Head of caudate nucleus (tissue), 42 donors: ENCODE measurements around the gene KLHL35.

Experiments
- DNase-seq, 42 donors: peaks; one replicate each; pipeline versions ENCODE4 v3.0.0 to v3.0.0-alpha.2; 2020 to 2021; ENCODE audit warnings: mixed read lengths in 7 of 42
- intact Hi-C: fragments of 100-400 bp; cut with DNase I; formaldehyde crosslinking; loops from one replicate; pipeline ENCODE4 v1.15.0; 2022

KLHL35 gene, protein sequence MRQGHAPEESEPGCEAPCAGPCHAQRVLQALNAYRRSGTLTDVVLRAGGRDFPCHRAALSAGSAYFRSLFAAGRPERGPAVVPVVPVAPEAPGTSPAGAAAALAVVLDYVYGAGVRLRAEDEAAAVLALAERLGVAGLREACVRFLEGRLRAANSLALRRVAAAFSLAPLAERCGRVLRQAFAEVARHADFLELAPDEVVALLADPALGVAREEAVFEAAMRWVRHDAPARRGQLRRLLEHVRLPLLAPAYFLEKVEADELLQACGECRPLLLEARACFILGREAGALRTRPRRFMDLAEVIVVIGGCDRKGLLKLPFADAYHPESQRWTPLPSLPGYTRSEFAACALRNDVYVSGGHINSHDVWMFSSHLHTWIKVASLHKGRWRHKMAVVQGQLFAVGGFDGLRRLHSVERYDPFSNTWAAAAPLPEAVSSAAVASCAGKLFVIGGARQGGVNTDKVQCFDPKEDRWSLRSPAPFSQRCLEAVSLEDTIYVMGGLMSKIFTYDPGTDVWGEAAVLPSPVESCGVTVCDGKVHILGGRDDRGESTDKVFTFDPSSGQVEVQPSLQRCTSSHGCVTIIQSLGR

DNA sequence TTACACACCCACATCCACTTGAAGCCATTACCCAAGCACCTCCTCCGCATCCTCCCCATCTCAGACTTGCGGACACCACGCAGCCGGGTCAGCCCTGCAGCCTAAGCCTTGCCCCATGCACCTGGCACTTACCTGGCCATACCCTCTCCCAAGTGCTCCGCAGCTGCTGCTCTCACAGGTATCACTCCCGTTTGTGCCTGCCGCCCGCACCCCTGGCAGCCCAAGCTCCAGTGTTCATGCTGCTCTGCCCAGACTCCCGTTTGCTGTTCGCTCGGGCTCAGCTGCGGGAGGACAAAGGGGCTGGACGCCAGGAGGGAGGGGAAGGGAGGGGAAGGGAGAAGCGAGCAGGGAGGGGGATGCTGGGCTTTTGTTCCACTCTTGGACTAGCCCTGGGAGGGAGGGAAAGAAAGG is at the start of gene KLHL35:
Gene KLHL35 (minus strand): TSS at position 293 of the 411 bp plus-strand sequence. CDS start 2,574 bp downstream, outside the sequence.
- DNase-seq = peak in 40 of 42 donors; percentile 32 to 83 (median 60)

DNA sequence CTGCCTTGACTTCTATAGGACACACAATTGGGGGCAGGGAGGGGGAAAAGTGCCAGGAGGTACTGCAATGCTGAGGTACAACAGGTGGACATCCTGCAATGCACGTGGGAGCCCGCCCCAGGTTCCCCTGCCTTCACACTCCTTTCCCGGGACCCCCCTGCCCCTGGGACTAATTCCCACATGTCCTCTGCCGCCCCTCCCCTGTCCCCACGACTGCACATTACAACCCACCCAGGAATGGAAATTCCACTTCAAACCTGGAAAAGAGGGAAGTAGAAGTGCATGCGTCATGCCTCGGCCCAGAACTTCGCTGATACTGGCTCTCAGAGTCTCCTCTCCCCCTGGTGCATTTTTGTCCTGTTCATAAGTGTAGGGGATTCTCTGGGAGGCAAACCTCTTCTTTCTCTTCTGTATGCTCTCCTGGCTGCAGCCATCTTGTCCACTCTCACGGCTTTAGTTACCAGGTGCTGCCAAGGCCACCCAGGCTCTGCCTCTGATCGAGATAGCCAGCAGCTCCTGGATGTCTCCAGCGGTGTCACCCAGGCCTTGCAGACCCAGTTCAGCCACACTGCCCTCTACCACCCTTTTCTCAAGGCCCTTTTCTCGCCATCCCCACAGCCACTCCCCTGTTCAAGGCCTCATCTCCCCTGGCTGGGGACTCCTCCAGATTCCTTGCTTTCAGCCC is 49.1 kb upstream of the KLHL35 start:
- intact Hi-C loops = no loop called here
- no peak for DNase-seq

More for the DNA sequence above, at the start of gene KLHL35:
- intact Hi-C loops = no loop called here

DNA sequence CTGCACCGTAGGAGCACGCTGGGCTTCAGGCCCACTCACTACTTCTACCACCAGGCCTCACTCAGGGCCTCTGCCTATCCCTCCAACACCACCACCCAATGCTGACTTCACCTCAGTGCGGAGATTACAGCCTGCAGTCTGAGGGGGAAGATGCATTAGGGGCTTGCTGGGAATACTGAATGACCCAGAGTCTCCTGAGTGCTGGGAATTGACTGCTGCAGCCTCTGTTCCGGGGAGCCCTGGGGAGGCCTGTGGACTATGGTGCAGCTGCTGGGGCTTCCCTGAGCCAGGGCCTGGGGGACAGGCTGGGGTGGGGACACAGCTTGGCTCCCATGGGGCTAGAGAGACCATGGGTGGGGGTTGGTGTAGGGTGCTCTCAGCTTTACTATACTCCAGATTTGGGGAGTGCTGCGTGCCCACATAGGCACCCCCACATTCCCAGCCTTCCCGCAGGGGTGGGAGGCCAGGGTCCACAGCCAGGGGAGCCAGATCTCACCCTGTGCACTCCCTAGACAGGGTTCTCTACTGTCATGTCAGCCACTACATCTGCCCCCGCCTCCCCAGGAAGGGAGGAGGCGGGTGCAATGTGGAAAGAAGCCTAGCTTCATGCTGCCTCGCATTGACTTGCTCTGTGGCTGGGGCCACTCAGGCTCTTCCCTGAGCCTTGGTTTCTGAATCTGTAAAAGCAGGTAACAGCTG is 48.4 kb upstream of the KLHL35 start:
- peak in 27 of 42 donors; percentile 17 to 74 (median 39) for DNase-seq
- intact Hi-C loops = no loop called here

DNA sequence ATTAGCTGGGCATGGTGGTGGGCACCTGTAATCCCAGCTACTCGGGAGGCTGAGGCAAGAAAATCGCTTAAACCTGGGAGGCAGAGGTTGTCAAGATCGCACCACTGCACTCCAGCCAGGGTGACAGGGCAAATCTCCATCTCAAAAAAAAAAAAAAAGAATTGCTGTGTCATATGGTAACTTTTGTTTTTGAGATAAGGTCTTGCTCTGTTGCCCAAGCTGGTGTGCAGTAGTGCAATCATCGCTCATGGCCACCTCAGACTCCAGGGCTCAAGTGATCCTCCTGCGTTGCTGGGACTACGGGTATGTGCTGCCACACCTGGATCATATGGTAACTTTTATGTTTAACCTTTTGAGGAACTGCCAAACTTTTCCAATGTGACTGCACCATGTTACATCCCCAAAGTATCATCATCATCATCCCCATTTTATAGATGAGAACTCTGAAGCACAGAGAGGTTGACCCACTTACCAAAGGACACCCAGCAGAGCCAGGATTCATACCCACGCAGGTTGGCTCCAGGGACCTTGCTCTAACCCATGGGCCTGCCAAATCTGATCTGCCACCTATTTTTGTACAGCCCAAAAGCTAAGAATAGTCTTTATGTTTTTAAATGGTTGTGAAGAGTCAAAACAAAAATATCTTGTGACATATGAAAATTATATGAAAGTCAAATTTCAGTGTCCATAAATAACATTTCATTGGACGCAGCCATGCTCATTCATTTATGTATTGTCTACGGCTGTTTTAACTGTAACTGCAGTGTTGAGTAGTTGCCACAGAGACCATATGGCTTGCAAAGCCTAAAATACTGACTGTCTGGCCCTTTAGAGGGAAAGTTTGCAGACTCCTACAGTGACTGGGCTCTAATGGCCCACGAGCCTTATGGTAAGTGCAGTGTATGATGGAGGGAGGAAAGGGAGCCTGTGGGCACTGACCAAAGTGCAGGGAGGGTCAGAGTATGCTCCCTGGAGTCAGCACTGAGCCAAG is 47.5 kb upstream of the KLHL35 start:
- DNase-seq = no peak
- intact Hi-C loops = no loop called here

DNA sequence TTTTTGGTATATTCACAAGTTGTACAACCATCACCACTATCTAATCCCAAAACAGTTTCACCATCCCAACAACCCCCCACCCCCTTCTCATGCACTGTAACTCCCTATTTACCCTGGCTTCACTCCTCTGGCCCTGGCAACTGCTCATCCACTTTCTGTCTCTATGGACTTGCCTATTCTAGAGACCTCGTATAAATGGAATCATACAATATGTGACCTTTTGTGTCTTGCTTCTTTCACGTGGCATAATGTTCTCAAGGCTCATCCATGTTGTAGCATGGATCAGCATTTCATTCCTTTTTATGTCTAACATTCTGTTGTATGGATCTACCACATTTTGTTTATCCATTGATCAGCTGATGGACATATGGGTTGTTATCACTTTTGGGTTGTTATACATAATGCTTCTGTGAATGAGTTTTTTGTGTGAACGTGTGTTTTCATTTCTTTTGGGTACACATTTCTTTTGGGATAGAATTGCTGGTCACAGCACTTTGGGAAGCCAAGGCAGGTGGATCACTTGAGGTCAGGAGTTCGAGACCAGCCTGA is 46.7 kb upstream of the KLHL35 start:
- no peak for DNase-seq
- intact Hi-C loops = no loop called here

DNA sequence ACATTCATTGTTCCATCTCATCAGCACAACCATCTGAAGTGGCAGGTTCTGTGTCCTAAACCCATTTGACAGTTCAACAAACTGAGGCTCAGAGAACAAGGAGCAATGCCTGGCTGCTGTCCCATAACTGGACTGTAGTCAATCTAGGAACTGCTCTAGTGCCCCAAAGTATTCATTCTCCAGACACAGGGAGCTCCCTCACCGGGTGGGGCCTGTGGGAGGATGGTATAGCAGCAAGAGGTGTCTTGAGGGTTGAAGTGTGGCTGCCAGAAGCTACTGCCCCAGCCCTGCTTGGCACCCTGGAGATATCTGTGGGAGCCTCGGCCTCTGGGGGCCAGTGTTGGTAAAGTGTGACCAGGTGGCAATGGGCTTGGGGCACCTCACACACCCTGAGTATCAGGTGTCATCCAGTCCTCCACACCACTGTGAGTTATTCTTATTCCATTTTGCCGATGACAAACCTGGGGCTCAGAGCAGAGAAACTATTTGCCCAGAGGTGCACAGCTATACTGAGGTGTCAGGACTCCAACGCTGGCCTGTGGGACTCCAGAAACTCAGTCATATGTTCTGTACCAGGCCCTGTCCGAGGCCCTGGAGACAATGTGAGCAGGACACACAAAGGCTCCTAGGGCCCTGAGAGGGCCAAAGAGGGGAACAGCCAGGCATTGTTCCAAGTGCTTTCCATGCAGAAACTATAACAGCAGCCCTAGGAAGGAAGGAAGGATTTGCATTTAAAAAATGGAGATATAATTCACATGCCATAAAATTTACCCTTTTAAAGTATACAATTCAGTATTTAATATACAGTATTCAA is 46.0 kb upstream of the KLHL35 start:
- intact Hi-C loops = no loop called here

DNA sequence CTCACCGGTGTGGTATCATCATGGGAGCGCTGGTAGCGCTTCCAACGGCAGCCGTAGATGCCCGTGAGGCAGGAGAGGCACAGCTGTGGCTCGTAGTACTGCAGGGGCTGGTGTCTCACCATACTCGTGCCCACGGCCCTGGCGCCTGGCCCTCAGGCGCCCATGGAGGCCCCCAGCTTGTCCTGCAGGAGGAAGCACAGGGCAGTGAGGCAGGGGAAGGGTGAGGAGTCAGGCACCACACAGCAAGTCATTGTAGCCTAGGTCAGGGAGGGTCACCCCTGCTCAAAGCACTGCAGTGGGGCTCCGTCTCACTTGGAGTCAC is 44.6 kb upstream of the KLHL35 start:
- intact Hi-C loops = no loop called here
- no peak for DNase-seq

More for the DNA sequence above, 46.0 kb upstream of the KLHL35 start:
- no peak for DNase-seq

DNA sequence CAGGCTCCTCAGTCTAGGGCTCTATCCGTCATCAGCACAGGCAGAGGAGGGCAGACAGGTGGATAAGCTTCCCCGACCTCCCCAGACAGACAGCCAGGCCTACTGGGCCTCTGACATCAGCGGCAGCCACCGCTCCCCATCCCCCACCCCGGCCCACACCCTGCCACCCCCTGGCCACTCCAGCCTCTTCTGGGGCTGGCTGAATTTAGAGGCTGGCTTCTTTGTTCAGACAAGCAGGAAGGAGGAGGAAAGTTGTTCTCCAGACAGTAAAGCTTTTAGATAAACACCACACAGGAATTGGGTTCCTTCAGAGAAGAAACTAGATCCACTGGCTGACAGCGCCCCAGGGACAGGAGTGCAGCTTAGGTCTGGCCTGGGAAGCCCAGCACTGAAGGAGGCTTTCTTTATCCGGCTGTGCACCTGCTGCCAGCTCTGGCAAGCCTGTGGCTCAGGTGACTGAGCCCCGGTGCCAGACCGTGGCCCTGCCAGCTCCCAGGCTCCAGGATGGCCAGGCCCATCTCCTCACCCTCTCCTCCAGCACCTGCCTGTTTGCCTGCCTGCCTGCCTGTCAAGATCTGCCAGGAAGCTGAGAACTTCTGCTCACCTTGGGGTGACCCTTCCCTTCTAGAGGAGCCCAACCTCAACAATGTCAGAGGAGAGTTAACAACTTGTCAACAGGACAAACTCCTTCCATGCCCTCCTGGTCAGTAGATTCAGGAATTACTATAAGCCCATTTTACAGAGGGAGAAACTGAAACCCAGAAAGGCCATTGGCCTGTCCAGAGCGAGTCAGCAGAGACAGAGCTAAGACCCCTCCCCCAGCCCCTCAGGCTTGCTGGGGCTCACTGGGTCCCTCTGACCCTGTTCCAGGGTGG is 44.0 kb upstream of the KLHL35 start:
- no peak for DNase-seq
- intact Hi-C loops = no loop called here

DNA sequence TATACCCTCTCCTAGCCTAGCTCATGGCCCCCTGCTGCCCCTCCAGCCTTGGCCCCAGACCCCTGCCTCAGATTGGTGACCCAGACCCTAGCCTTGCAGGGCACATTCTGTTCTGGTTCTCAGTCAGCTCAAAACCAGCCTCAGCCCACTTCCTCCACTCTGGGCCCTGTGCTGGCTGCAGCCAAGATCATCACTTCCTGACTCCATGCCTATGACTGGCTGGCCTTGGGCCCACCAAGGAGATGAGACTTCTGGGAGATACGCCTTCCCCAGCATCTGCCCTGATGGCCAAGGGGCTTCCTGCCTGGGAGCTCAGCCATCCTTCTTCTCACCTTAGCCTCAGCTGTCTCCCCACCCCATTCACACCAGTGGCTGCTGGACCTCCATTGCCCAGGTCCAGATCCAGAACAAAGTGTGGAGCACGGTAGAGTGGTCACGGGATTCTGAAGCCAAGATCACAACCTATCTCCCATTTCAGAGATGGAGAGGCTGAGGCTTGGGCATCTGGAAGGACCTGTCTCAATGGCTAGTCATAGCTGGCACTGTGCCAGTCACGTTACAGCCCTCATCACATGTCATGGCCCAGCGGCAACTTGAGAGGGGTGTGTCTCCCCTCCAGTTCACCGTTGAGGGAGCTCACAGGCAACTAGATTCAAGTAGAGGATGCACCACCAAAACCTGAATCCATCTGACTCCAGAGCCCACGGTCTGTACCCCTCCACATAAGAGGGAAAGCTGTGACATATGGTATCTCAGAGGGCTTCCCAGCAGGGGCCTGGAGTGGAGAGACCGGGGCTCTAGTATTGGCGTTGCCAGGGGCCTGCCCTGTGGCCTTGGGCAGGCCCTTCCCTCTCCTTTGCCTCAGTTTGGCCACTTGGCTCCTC is 43.0 kb upstream of the KLHL35 start:
- DNase-seq = peak in 5 of 42 donors; percentile 2 to 40 (median 20)
- intact Hi-C loops = no loop called here

DNA sequence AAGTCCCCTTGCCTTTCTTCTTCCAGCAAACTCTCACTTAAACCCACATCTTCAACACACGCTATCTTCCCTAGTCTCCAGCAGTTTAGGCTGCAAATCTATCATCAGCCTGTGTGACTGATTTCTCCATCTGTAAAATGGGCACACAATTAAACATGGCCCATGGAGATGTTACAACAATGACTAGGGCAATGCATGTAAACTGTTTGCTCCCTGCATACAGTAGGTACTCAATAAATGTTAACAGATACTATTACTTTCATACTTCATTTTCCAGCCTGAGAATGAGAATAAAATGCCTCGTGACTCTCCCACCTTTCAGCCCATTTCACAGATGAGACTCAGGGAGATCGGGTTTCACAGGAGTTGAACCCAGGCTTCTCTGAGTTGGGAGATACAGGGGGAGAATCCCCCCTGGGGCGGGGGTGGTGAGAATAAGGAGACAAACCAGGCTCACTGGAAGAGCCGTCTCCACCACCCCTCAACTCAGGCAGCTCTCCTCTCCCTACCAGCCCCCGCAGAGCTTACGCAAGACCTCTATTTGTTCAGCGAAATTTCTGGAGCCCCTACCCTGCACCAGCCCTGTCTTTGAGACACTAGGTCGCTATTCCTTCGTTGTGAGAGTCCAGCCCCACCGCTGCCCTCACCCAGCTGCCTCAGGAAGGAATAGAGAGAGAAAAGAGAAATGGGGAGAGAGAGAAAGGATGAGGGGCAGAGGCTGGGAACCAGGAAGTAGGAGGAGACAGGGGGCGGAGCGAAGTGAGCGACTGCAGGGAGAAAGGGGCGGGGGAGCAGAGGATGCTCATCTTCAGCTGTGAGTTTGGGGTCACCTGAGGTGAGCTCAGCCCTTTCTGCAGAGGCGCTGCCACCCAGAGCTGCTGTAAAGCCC is 42.1 kb upstream of the KLHL35 start:
- DNase-seq = peak; percentile 19 to 84 (median 64)
- intact Hi-C loops = no loop called here

DNA sequence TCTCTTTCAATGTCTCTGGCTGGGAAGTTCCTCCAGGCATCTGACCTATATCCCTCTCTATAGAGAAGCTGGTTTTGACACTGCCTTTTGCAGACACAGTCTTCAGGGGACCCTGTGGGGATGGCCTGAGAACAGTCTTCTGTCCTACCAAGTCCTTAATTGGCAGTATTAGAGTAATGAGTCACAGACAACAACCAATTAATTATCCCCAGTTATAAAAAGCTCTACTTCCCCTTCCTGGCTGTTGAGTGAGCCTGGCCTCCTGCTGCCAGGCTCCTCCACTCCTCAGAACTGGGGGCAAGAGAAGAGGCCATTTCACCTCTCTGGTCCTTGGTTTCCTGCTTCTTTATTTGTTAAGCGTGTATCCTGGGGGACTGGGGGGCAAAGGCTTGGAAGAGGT is 41.2 kb upstream of the KLHL35 start:
- intact Hi-C loops = no loop called here
- DNase-seq = no peak

DNA sequence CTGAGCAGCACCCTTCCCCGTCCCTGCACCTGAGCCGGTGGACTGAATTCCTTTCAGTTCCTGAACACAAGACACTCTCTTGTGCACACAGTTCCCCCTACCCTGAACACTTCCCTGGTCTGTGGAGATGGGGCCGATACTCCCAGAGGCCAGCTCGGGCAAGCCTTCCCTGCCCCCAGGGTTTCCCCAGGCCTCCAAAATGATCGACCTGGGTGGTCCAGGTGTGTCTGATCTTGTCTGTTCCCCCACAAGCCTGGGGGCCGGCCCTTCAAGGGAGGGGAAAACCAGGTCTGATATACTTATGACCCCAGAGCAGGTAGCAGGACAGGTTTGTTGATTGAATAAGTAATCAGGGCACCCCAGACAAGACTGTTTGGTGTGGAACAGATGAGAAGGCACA is 40.7 kb upstream of the KLHL35 start:
- intact Hi-C loops = no loop called here
- no peak for DNase-seq

DNA sequence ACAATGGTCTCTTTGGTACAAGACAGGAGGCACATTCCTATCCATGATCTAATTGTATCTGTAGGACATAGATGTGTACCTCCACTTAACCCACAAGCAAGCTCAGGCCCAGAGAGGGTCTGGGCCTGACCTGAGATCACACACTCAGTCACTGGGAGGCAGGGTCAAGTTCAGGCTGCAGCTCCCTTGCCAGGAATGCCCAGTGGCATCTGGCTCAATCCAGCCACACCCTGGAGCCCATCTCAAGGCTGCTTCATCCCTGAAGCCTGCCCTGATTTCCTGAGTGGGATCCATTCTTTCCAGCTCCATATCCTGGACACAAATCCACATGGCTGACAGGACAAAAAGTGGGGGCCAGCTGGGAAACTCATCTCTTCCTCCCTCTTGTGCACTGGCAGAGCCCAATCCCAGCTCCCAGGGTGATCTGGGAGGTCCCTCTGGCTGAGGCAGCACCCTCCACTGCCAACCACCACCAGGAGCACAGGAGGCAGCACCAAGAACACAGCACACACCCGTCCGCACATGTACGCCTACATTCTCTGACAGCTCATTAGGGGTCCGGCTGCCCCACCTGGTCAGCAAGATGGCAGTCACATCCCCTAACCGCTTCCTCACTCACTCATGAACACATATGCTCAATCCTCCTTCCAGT is 39.2 kb upstream of the KLHL35 start:
- no peak for DNase-seq
- intact Hi-C loops = no loop called here
